Activated naive CD4-positive, alpha-beta T cell treated with anti-CD3 and anti-CD28 coated beads, Interleukin-2, amount 50 U/mL, for 24 hours (primary cell): ENCODE data around the gene MUSTN1.

ENCODE experiments used
- H3K27ac Mint-ChIP-seq: one replicate; pipeline ENCODE4 v1.8.0; 2021; ENCODE audit warnings: mild to moderate bottlenecking, mixed read lengths
- H3K27me3 Mint-ChIP-seq: one replicate; pipeline ENCODE4 v1.8.0; 2021; ENCODE audit warnings: mixed read lengths
- H3K36me3 Mint-ChIP-seq: one replicate; pipeline ENCODE4 v1.8.0; 2021; ENCODE audit warnings: mixed read lengths
- H3K4me1 Mint-ChIP-seq: one replicate; pipeline ENCODE4 v1.8.0; 2021; ENCODE audit warnings: mixed read lengths
- H3K4me3 Mint-ChIP-seq: one replicate; pipeline ENCODE4 v1.8.0; 2021; ENCODE audit warnings: mild to moderate bottlenecking, mixed read lengths
- H3K9me3 Mint-ChIP-seq: one replicate; pipeline ENCODE4 v1.8.0; 2021; ENCODE audit warnings: mixed read lengths

MUSTN1 gene

GRCh38 chr3:52829906-52830463, 4.8 kb downstream of the MUSTN1 start:
- Mint-ChIP-seq H3K27ac (no peak overlapping the region), H3K4me1 (no peaks in the 10 kb centered on the region), H3K36me3 (no peaks in the 10 kb centered on the region), H3K27me3 (no peaks in the 10 kb centered on the region), H3K4me3 (no peak overlapping the region), H3K9me3 (no peaks in the 10 kb centered on the region)

GRCh38 chr3:52829482-52829881, 5.3 kb downstream of the MUSTN1 start:
- H3K9me3 Mint-ChIP-seq, result no peaks in the 10 kb centered on the region
- no peaks in the 10 kb centered on the region for H3K36me3 Mint-ChIP-seq

GRCh38 chr3:52827866-52828376, 6.9 kb downstream of the MUSTN1 start:
- no peaks in the 10 kb centered on the region for H3K4me1 Mint-ChIP-seq
- no peaks in the 10 kb centered on the region for H3K9me3 Mint-ChIP-seq
- H3K27me3 Mint-ChIP-seq, result no peaks in the 10 kb centered on the region
- no peaks in the 10 kb centered on the region for H3K36me3 Mint-ChIP-seq
- no peak overlapping the region for H3K27ac Mint-ChIP-seq
- no peak overlapping the region for H3K4me3 Mint-ChIP-seq

More at GRCh38 chr3:52829482-52829881, 5.3 kb downstream of the MUSTN1 start:
- Mint-ChIP-seq H3K4me1 (no peaks in the 10 kb centered on the region), H3K27me3 (no peaks in the 10 kb centered on the region), H3K27ac (no peak overlapping the region), H3K4me3 (no peak overlapping the region)

- H3K36me3 Mint-ChIP-seq, result no peaks in the 10 kb centered on the region
- no peak overlapping the region for H3K27ac Mint-ChIP-seq
- H3K4me3 Mint-ChIP-seq, result no peak overlapping the region
- no peaks in the 10 kb centered on the region for H3K27me3 Mint-ChIP-seq
- no peaks in the 10 kb centered on the region for H3K9me3 Mint-ChIP-seq
- no peaks in the 10 kb centered on the region for H3K4me1 Mint-ChIP-seq
Observed at GRCh38 chr3:52827441-52827840, 7.4 kb downstream of the MUSTN1 start.

- Mint-ChIP-seq H3K36me3 (no peaks in the 10 kb centered on the region), H3K4me1 (no peaks in the 10 kb centered on the region), H3K9me3 (no peaks in the 10 kb centered on the region), H3K4me3 (no peak overlapping the region), H3K27ac (no peak overlapping the region), H3K27me3 (no peaks in the 10 kb centered on the region)
Observed at GRCh38 chr3:52824037-52824436, 10.8 kb downstream of the MUSTN1 start.

- H3K27me3 Mint-ChIP-seq, result no peaks in the 10 kb centered on the region
- no peaks in the 10 kb centered on the region for H3K9me3 Mint-ChIP-seq
- no peak overlapping the region for H3K27ac Mint-ChIP-seq
- no peaks in the 10 kb centered on the region for H3K36me3 Mint-ChIP-seq
- no peaks in the 10 kb centered on the region for H3K4me1 Mint-ChIP-seq
- no peak overlapping the region for H3K4me3 Mint-ChIP-seq
Observed at GRCh38 chr3:52822363-52822762, 12.5 kb downstream of the MUSTN1 start.

GRCh38 chr3:52820736-52821135, 14.1 kb downstream of the MUSTN1 start:
- Mint-ChIP-seq H3K27ac (no peak overlapping the region), H3K4me3 (no peak overlapping the region), H3K4me1 (no peaks in the 10 kb centered on the region), H3K9me3 (no peaks in the 10 kb centered on the region), H3K36me3 (no peaks in the 10 kb centered on the region), H3K27me3 (no peaks in the 10 kb centered on the region)

- no peak overlapping the region for H3K4me3 Mint-ChIP-seq
- H3K4me1 Mint-ChIP-seq, result no peaks in the 10 kb centered on the region
- no peaks in the 10 kb centered on the region for H3K9me3 Mint-ChIP-seq
- no peaks in the 10 kb centered on the region for H3K27me3 Mint-ChIP-seq
- no peak overlapping the region for H3K27ac Mint-ChIP-seq
- no peaks in the 10 kb centered on the region for H3K36me3 Mint-ChIP-seq
Observed at GRCh38 chr3:52819936-52820335, 14.9 kb downstream of the MUSTN1 start.

- Mint-ChIP-seq H3K27me3 (no peaks in the 10 kb centered on the region), H3K4me1 (no peaks in the 10 kb centered on the region), H3K36me3 (no peaks in the 10 kb centered on the region), H3K4me3 (no peak overlapping the region), H3K27ac (no peak overlapping the region), H3K9me3 (no peaks in the 10 kb centered on the region)
Observed at GRCh38 chr3:52817860-52818259, 17.0 kb downstream of the MUSTN1 start.

GRCh38 chr3:52817221-52817620, 17.6 kb downstream of the MUSTN1 start:
- H3K4me3 Mint-ChIP-seq, result no peak overlapping the region
- H3K9me3 Mint-ChIP-seq, result no peaks in the 10 kb centered on the region
- no peak overlapping the region for H3K27ac Mint-ChIP-seq
- H3K36me3 Mint-ChIP-seq, result no peaks in the 10 kb centered on the region
- H3K27me3 Mint-ChIP-seq, result no peaks in the 10 kb centered on the region
- H3K4me1 Mint-ChIP-seq, result no peaks in the 10 kb centered on the region

- H3K27me3 Mint-ChIP-seq, result no peaks in the 10 kb centered on the region
- no peak overlapping the region for H3K4me3 Mint-ChIP-seq
- no peak overlapping the region for H3K27ac Mint-ChIP-seq
- no peaks in the 10 kb centered on the region for H3K4me1 Mint-ChIP-seq
- H3K36me3 Mint-ChIP-seq, result no peaks in the 10 kb centered on the region
- no peaks in the 10 kb centered on the region for H3K9me3 Mint-ChIP-seq
Observed at GRCh38 chr3:52816654-52817053, 18.2 kb downstream of the MUSTN1 start.

GRCh38 chr3:52816199-52816598, 18.6 kb downstream of the MUSTN1 start:
- Mint-ChIP-seq H3K9me3 (no peaks in the 10 kb centered on the region), H3K27me3 (no peaks in the 10 kb centered on the region), H3K4me3 (no peak overlapping the region), H3K4me1 (no peaks in the 10 kb centered on the region), H3K36me3 (no peaks in the 10 kb centered on the region), H3K27ac (no peak overlapping the region)

- Mint-ChIP-seq H3K4me1 (no peaks in the 10 kb centered on the region), H3K9me3 (no peaks in the 10 kb centered on the region), H3K36me3 (no peaks in the 10 kb centered on the region), H3K27me3 (no peaks in the 10 kb centered on the region), H3K27ac (no peak overlapping the region), H3K4me3 (no peak overlapping the region)
Observed at GRCh38 chr3:52813810-52814209, 21.0 kb downstream of the MUSTN1 start.

- no peak overlapping the region for H3K4me3 Mint-ChIP-seq
- H3K27ac Mint-ChIP-seq, result no peak overlapping the region
- no peaks in the 10 kb centered on the region for H3K9me3 Mint-ChIP-seq
- H3K4me1 Mint-ChIP-seq, result no peaks in the 10 kb centered on the region
- H3K27me3 Mint-ChIP-seq, result no peaks in the 10 kb centered on the region
- no peaks in the 10 kb centered on the region for H3K36me3 Mint-ChIP-seq
Observed at GRCh38 chr3:52811452-52812011, 23.3 kb downstream of the MUSTN1 start.

- no peaks in the 10 kb centered on the region for H3K36me3 Mint-ChIP-seq
- H3K9me3 Mint-ChIP-seq, result no peaks in the 10 kb centered on the region
- H3K27ac Mint-ChIP-seq, result no peak overlapping the region
Observed at GRCh38 chr3:52810923-52811322, 23.9 kb downstream of the MUSTN1 start.

GRCh38 chr3:52809662-52810377, 25.0 kb downstream of the MUSTN1 start:
- no peak overlapping the region for H3K27ac Mint-ChIP-seq
- no peaks in the 10 kb centered on the region for H3K9me3 Mint-ChIP-seq

More at GRCh38 chr3:52810923-52811322, 23.9 kb downstream of the MUSTN1 start:
- H3K4me1 Mint-ChIP-seq, result no peaks in the 10 kb centered on the region
- no peak overlapping the region for H3K4me3 Mint-ChIP-seq
- H3K27me3 Mint-ChIP-seq, result no peaks in the 10 kb centered on the region

More at GRCh38 chr3:52809662-52810377, 25.0 kb downstream of the MUSTN1 start:
- Mint-ChIP-seq H3K4me3 (no peak overlapping the region), H3K27me3 (no peaks in the 10 kb centered on the region), H3K36me3 (no peaks in the 10 kb centered on the region), H3K4me1 (no peaks in the 10 kb centered on the region)
